Breast epithelium (tissue), 4 donors: Measurements from ENCODE around the gene GPC6. TPM values are rescaled to one million over a fixed set of nuclear protein-coding genes. Genes with fewer than 3 reads are reported as not detected.

Experiments used
- DNase-seq, 2 donors: peaks; one replicate each; pipeline ENCODE4 v3.0.0-alpha.2; 2019; ENCODE audit warnings: low spot score in 2 of 2
- H3K27ac ChIP-seq, 2 donors: fragments of 200-600 bp; sonication (generic) in 1 of 2; one replicate each; pipeline ENCODE4 v1.5.1; 2016 to 2019; ENCODE audit warnings: mild to moderate bottlenecking in 1 of 2
- H3K27me3 ChIP-seq, 2 donors: fragments of 200-600 bp; sonication (generic) in 1 of 2; one replicate each; pipeline versions ENCODE4 v1.5.1 to v1.6.0; 2017 to 2019; ENCODE audit warnings: control low read depth in 1 of 2, mild to moderate bottlenecking in 1 of 2
- H3K36me3 ChIP-seq: fragments of 200-600 bp; one replicate; pipeline ENCODE4 v1.5.1; 2019
- H3K4me1 ChIP-seq, 2 donors: fragments of 200-600 bp; sonication (generic); one replicate each; pipeline ENCODE4 v1.5.1; 2016 to 2019; ENCODE audit warnings: control low read depth in 1 of 2
- H3K4me3 ChIP-seq, 3 donors: fragments of 200-600 bp; sonication (generic); 1 replicate in 2 of 3; 2 replicates in 1 of 3; pipeline ENCODE4 v1.5.1; 2016 to 2019; ENCODE audit warnings: mild to moderate bottlenecking in 3 of 3, moderate library complexity in 2 of 3
- H3K9me3 ChIP-seq, 2 donors: fragments of 200-600 bp; sonication (generic) in 1 of 2; one replicate each; pipeline ENCODE4 v1.5.1; 2016 to 2019; ENCODE audit warnings: control low read depth in 1 of 2
- CTCF ChIP-seq, 3 donors: fragments of 450-650 bp; IDR thresholded peaks; one replicate each; pipeline ENCODE4 v1.5.1; 2016 to 2017; ENCODE audit warnings: antibody characterized with exemption in 3 of 3, mild to moderate bottlenecking in 3 of 3, moderate library complexity in 3 of 3
- POLR2A ChIP-seq: fragments of 450-650 bp; IDR thresholded peaks from one replicate; pipeline ENCODE4 v1.6.1; 2016; ENCODE audit warnings: antibody characterized with exemption, mild to moderate bottlenecking, moderate library complexity
- POLR2AphosphoS5 ChIP-seq, 3 donors: sonication (generic); formaldehyde crosslinking; IDR thresholded peaks; one replicate each; pipeline ENCODE4 v1.6.1; 2017; ENCODE audit warnings: antibody characterized with exemption in 3 of 3
- intact Hi-C: fragments of 100-400 bp; cut with DNase I; formaldehyde crosslinking; loops from one replicate; pipeline ENCODE4 v1.15.1; 2023; ENCODE audit warnings: low total_unique reads
- total RNA-seq, 3 donors: library from RNA; depleted of rRNA; stranded (reverse); fragments of >200 nt; gene quantifications; one replicate each; pipeline ENCODE4 v1.1.0, GENCODE V29; 2016

Gene GPC6
- total RNA-seq, 3 donors from 2014 or later = 3.5 to 44.0 (median 4.9) TPM

DNA sequence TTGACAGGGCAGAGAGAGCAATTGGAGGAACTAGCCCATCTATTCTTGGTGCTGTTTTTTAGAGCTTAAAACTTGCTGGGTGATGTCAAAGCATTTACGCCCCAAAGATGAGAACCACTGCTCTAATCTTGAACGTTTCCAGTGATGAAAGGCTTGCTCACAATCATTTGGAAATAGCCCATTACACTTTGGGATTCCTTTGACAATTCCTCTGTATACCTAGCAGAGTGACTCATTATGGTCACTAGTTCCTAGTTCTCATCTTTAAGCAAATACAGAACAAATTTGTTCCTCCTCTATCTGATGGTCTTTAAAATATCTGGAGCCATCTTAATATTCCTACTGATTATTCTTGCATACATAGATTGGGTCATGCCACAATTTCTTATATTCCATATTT, 112.3 kb downstream of the GPC6 start:
- Histone ChIP-seq H3K4me3 (no peak overlapping the region), H3K27ac (no peak overlapping the region), H3K4me1 (no peaks in the 10 kb centered on the region), H3K36me3 (no peaks in the 10 kb centered on the region), H3K27me3 (no peaks in the 10 kb centered on the region), H3K9me3 (peaks cover 0 to 7% of the 10 kb centered on the region in 2 donors)
- no peak for DNase-seq
- intact Hi-C loops = no loop called here
- TF ChIP-seq CTCF (IDR thresholded peaks at IDR 0.05) (no peak), POLR2A (no peak), POLR2AphosphoS5 (IDR thresholded peaks at IDR 0.05) (no peak)

DNA sequence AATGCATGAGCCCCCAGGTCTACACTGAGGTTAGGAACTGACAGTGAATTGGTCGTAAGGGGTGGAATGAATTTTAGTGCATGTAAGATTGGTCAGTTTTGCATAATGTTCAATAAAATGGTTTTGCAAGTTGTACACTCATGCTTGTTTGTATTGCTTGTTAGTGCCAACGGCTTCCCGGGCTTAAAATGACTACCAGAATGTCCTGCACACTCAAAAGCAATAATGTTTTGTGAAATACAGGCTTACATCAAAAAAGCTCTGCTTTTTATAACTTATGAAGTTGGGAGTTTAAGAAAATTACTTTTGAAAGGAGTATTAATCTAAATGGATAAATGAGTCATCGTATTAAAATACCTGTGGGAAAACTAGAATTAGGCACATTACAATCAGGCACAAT, 112.9 kb downstream of the GPC6 start:
- Histone ChIP-seq H3K27me3 (no peaks in the 10 kb centered on the region), H3K9me3 (peaks cover 0 to 7% of the 10 kb centered on the region in 2 donors), H3K36me3 (no peaks in the 10 kb centered on the region), H3K4me1 (no peaks in the 10 kb centered on the region), H3K27ac (no peak overlapping the region), H3K4me3 (no peak overlapping the region)
- no peak for DNase-seq
- intact Hi-C loops = no loop called here
- no peak for TF ChIP-seq POLR2A
- TF ChIP-seq POLR2AphosphoS5 (IDR thresholded peaks at IDR 0.05) = no peak
- no peak for TF ChIP-seq CTCF (IDR thresholded peaks at IDR 0.05)

GRCh38 chr13:93341517-93341916, 114.9 kb downstream of the GPC6 start:
- intact Hi-C loops = no loop called here
- Histone ChIP-seq H3K27ac (no peak overlapping the region), H3K9me3 (no peaks in the 10 kb centered on the region)

DNA sequence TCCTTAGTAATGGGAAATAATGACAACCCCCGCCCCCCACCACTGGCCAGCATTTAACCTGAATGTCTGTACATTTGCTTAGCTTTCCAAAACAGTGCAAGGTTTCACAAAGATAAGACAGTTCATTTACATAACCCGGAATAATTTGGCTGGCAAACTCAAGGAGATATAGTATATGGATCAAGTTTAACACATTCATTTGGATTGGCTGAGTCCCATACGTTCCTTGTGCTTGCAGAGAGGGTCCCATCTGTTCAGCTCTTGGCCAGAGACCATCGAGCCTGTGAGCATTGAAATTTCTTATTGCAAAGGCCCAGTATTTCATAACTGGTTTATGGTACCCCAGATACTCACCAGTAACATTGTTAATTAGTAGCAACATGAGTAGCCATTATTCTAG, 116.5 kb downstream of the GPC6 start:
- Histone ChIP-seq H3K27me3 (no peaks in the 10 kb centered on the region), H3K9me3 (no peaks in the 10 kb centered on the region), H3K4me3 (no peak overlapping the region), H3K36me3 (no peaks in the 10 kb centered on the region), H3K27ac (no peak overlapping the region), H3K4me1 (no peaks in the 10 kb centered on the region)
- TF ChIP-seq CTCF (IDR thresholded peaks at IDR 0.05) (no peak), POLR2A (no peak), POLR2AphosphoS5 (IDR thresholded peaks at IDR 0.05) (no peak)
- intact Hi-C loops = no loop called here
- DNase-seq = no peak

More at GRCh38 chr13:93341517-93341916, 114.9 kb downstream of the GPC6 start:
- Histone ChIP-seq H3K4me1 (no peaks in the 10 kb centered on the region), H3K4me3 (no peak overlapping the region), H3K27me3 (no peaks in the 10 kb centered on the region), H3K36me3 (no peaks in the 10 kb centered on the region)
- TF ChIP-seq POLR2AphosphoS5 (IDR thresholded peaks at IDR 0.05) (no peak), CTCF (IDR thresholded peaks at IDR 0.05) (no peak), POLR2A (no peak)
- no peak for DNase-seq

GRCh38 chr13:93344048-93344705, 117.6 kb downstream of the GPC6 start:
- H3K9me3 ChIP-seq = no peaks in the 10 kb centered on the region
- no peaks in the 10 kb centered on the region for H3K36me3 ChIP-seq
- TF ChIP-seq POLR2AphosphoS5 (IDR thresholded peaks at IDR 0.05) (no peak), CTCF (IDR thresholded peaks at IDR 0.05) (no peak), POLR2A (no peak)
- intact Hi-C loops = no loop called here
- no peaks in the 10 kb centered on the region for H3K4me1 ChIP-seq
- no peak overlapping the region for H3K4me3 ChIP-seq
- no peaks in the 10 kb centered on the region for H3K27me3 ChIP-seq
- no peak for DNase-seq
- no peak overlapping the region for H3K27ac ChIP-seq
